HG03442 (cell line): ENCODE data around the gene CCDC93.
"Not testable (repeated sequence)": the region's sequence is repeated elsewhere in the genome, so short reads cannot be mapped to it uniquely, and the experiment has no call there.

Source experiments
- ATAC-seq: cut with Tn5 transposase; IDR thresholded peaks from one replicate; pipeline ENCODE4 v1.9.1; 2021; ENCODE audit warnings: mild to moderate bottlenecking, moderate library complexity; ENCODE audit not compliant: unreplicated experiment

CCDC93 gene

DNA sequence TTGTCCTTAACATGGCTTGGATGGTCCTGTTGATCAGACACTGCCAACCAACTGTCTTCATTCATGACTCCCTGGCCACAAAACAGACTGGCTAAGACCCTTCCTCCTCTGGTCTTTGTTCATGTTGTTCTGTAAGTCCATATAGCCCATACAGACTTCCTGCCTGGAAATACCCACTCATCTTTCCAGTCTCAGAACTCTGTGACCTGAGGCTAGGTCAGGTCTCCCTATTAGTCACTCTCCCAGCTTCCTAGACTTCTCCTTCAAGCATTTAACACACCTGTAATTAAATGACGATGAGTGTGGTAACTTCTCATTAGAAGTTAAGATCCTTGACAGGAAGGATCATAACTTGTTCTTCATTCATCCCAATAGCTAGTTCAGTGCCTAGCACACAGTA lies 56.3 kb downstream of the CCDC93 start:
- no peak for ATAC-seq

DNA sequence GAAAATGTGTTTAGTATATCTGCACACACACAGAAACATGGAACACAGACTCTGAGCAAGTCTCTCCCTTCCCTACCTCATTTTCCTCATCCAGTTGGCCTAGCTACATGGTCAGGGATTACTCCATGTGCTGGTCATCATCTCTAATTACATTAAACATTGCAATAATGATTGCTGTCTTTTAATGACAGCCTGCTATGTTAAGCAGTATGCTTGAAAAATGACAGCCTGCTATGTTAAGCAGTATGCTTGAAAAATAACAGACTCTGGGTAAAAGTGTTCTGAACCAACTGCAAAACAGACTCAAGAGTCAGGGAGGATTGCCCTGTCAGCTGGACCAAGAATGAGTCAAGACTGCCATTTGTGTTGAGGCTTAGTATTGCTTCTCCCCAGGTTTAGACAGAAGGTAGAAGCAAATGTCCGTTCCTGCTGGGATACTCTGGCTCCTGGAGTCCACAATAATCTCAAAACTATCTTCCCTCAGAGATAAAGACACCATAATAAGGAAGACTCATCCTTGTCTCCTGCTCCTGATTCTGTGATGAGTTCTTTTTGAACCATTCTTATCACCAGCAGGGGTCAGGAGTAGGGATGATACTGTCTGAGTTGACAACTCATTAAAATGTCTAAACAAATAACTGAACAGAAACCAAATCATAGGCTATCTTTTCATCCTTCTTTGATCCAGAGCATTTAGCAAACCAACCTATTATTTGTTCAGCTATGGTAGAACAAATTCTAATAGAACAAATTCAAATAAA lies 57.7 kb downstream of the CCDC93 start:
- ATAC-seq = no peak

DNA sequence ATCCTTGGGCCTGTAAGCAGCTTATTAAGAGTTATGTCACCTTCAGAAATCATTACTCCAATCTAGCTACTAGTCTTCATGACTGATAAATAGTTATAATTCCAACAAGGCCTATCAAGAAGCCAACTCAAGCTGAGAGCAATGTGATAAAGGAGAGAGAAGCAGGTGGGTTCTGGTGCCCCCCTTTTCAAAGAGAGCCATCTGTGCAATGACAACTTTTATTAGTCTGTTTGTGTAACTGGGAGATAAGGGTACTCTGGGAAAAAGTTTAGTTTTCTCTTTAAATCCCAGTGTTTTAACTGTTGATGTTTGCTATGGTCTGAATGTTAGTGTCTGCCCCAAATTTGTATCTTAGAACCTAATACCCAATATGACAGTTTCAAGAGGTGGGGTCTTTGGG lies 60.6 kb downstream of the CCDC93 start:
- no peak for ATAC-seq

- no peak for ATAC-seq
Observed at GRCh38 chr2:117952701-117953100, 61.2 kb downstream of the CCDC93 start.

GRCh38 chr2:117952228-117952627 lies 61.6 kb downstream of the CCDC93 start:
- ATAC-seq = no peak

DNA sequence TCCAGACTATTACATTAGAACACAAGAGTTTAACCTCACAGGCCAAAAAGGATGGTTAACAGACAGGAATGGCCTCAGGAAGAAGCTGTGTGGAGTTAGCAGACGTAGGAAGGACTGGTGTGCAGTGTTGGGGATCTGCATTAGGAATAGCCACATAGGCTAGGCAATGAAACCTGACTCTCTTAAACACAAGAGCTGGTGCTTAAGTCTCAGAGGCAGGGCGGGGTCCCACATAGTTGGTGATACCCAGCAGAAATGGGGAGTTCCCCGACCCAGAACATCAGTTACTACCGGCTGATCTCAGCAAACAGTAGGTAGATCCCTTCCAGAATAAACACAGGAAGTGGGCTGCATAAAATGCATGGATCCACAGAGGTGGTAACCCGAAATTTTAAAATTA lies 64.1 kb downstream of the CCDC93 start:
- ATAC-seq = no peak

DNA sequence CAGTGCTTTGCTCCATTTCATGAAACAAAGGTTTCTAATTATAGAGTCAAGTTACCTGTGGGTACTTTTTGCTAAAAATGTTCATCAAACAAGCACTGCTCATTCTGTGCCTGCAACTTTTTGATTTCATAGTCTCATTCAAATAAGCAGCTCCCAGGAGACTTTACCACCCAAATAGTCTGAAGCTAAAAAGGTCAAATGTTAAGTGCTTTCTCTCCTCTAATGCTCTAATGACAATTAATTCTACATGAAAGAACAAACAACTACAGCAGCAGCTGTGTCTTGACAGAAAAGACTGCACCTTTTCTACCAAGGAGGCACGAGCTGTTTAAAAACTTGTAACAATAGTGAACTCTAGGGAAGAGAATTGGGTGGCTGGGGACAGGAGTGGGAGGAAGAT lies 65.3 kb downstream of the CCDC93 start:
- no peak for ATAC-seq

DNA sequence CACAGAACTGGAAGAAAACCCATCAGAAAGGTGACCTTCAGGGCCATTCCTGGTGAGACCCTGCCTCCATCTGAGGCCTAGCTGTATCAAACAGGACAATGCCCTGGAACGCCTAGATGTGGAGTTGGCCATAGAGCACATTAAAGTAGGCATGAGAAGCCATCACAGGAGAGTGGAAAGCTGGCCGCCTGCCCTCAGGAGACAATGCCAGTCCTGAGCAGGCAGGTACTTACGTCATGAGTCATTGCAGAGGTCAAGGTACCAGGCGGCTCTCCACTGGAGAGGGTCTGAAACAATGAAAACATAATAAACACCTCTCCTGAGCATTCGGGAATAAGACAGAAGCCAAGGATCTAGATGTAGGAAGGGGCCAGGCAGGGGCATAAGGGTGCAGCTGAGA lies 68.6 kb downstream of the CCDC93 start:
- ATAC-seq = no peak

GRCh38 chr2:117944816-117945215 lies 69.1 kb downstream of the CCDC93 start:
- no peak for ATAC-seq

DNA sequence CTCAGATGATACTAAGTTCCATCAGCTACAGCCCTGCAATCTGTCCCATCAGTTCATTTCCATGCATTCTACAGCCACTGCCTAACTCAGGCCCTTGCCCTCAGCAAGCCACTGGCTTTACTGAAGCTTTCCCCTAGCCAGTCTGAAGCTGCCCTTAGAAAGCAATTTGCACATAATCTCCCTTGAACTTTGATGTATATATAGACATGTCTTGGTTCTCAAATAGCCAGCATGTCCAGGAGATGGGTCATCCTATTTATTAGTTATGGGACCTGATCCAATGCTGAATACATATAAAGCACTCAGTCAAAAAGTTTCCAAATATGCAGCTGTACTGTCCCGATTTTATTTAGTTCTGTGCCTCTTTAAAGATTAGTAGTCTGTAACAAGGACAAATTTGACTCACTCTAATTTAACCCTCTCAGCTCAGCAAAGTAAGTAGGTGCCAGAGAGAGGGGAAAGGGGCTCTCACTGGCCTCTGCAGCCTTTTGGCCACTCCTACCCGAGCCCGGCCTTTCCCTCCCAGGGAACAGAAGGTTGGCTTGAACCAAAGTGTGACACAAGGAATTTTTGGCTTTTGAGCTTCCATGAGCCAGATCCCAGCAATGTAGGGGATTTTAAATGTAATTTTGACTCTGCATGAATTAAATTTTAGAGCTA lies 70.7 kb downstream of the CCDC93 start:
- ATAC-seq = no peak

- no peak for ATAC-seq
Observed at GRCh38 chr2:117942551-117942950, 71.3 kb downstream of the CCDC93 start.

DNA sequence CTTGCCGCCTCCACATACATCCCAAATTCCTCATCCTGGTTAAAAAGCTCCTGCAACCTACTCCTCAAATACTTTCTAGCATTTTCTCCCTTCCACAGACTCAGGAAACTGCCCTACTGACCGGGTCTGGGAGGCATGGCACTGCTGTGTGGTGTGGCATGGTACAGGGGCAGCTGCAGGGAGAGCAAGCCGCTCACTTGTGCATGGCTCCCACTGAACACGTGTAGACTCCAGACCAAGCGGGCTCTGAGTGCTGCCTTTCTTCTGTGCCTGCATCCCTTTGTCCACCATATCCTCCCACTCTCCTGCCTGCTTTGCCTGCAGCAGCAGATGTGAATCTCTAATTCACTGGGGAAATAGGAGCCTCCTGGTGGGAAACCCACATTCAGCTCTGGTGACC lies 72.2 kb downstream of the CCDC93 start:
- no peak for ATAC-seq

DNA sequence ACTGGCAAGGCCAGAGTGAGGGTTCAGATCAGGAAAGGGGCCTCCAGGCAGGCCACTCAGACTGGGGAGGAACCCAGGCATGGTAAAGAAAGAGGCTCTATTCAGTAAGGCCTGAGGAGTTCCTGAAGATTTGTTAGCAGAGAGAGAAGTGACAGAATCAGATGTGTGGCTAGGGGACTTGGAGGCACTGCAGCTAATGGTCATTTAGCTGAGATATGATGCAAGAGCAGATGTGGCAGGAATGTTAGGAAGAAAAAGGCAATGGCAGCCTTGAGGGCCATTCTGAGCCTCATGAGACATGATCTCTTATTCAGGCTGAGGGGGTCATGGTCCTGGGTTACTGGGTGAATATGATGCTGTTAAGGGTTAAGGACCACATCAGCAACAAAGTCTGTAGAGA lies 73.4 kb downstream of the CCDC93 start:
- no peak for ATAC-seq

DNA sequence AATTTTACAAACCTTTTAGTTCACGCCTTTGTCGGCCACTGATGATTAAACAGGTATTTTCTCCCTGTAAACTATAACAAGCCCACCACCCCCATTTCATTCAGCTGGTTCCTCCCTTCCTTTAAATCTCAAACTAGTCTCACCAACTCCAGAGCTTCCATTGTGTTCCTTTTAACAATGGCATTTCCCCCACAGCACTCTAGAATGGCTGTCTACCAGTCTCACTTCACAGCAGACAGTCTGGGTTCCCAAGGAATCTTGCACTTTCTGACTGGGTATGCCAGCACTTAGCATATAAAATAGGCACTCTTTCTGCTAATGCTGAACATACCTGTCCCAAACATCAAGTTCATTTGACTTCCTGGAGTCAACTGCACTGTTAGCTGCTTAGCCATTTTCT lies 75.3 kb downstream of the CCDC93 start:
- no peak for ATAC-seq

DNA sequence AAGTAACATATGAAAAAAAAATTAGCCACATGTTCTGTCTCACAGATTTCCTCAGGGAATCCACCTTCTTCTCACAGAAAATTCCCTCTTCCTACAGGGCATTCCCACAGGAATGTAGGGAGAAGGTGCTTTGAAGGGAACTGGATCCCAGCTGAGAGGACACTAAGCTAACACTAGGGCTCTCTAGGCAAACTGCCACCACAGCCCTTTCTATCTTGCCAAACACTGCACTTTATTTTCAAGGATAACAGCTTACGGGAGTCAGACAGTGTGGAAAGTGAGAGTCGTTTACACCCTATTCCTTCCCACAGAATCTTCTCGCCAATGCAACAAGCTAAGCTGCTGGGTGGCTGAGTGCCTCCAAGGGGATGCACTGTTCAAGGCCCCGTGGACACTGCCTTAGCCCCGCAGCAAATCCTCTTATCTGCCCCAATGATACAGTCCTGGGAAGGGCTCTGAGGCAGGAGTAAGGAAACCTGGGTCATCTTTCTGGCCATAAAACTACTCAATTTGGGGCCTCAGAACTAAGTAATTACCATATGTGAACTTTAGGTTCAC lies 76.9 kb downstream of the CCDC93 start:
- no peak for ATAC-seq

DNA sequence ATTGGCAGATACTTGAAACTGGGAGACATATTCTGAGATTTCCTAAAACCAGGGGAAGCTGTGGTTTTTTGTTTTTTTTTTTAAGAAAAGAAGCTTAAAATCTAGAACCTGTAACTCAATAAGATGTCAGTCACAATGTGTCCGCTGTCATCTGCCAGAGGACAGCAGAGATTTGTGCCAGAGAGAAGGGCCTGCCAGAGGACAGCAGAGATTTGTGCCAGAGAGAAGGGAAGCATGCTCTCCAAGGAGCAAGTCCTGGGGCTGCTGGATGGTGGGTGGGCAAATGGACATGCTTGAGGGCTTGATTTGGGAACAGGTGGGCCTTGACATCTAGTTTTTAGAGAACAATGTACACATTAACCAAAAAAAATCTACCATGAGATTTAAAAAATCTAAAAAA lies 77.9 kb downstream of the CCDC93 start:
- ATAC-seq = no peak

GRCh38 chr2:117935456-117935855 lies 78.4 kb downstream of the CCDC93 start:
- ATAC-seq = no peak

DNA sequence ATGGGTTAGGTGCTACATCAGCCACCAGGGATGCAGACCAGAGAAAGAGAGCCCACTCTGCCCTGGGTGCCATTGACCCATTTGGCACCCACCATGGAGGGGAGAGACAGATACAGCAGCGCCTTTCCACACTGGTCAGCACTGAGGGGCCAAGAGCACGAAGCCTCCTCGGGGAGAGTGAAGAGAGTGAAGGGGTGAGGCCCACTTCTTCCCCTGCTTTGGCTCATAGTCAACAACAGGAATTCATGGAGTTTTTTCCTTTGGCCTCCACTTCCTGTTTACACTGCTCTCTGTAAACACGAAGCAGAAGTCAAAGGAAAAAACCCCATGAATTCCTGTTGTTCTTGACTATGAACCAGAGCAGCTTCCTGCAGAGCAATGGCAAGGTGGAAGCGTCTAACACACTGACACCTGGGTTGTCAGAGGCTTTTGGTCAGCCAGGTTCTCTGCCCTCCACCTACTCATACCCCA lies 80.0 kb downstream of the CCDC93 start:
- no peak for ATAC-seq

- ATAC-seq = no peak
Observed at GRCh38 chr2:117931978-117932377, 81.9 kb downstream of the CCDC93 start.

GRCh38 chr2:117931266-117931665 lies 82.6 kb downstream of the CCDC93 start:
- no peak for ATAC-seq

- no peak for ATAC-seq
Observed at GRCh38 chr2:117930775-117931174, 83.1 kb downstream of the CCDC93 start.

DNA sequence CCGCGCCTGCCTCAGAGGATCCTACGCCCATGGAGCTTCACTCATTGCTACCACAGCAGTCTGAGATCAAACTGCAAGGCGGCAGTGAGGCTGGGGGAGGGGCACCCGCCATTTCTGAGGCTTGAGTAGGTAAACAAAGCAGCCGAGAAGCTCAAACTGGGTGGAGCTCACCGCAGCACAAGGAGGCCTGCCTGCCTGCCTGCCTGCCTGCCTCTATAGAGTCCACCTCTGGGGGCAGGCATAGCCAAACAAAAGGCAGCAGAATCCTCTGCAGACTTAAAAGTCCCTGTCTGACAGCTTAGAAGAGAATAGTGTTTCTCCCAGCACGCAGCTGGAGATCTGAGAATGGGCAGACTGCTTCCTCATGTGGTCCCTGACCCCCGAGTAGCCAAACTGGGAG lies 90.4 kb downstream of the CCDC93 start:
- ATAC-seq = not testable (repeated sequence)
